GM18508 (cell line): Measurements from ENCODE around the gene UBE2C.
"Not testable (repeated sequence)": the region's sequence is repeated elsewhere in the genome, so short reads cannot be mapped to it uniquely, and the experiment has no call there.

Experiments
- ATAC-seq: cut with Tn5 transposase; IDR thresholded peaks from one replicate; pipeline ENCODE4 v1.9.1; 2021; ENCODE audit warnings: moderate number of reproducible peaks; ENCODE audit not compliant: insufficient read depth, unreplicated experiment

UBE2C gene

DNA sequence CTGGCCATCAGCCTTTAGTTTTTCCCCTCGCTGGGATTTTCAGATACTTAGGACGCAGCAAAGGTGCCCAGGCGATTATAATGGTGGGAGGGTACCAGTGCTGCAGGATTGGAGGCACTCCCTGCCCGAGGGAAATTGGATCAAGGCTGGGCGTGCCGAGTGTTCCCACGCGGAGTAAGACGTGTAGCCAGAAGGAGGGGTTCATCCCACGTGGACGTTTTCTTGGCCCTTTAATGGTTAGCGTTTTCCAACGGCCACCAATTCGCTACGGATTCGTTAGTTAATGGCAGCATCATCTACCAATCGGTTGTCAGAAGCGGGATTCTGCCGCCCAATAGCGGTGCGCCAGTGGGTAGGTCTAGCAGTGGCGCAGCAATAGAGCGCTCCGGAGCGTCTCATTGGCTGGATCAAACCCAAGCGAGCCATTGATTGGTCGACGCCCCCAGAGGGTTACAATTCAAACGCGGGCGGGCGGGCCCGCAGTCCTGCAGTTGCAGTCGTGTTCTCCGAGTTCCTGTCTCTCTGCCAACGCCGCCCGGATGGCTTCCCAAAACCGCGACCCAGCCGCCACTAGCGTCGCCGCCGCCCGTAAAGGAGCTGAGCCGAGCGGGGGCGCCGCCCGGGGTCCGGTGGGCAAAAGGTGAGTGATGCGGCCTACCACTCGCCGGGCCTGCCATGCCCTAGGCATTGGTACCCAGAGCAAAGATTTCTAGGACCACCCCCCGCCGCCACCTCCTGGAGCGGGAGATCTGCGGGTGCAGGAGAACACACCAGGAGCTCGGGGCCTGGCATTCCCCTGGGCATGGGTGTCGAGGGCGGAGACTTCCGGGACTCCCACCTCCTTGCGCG is at the start of gene UBE2C:
TSS of gene UBE2C (plus strand) at position 488 of the 849 bp plus-strand sequence. CDS start at position 540, 52 bp downstream.
- peak; percentile 88 for ATAC-seq

DNA sequence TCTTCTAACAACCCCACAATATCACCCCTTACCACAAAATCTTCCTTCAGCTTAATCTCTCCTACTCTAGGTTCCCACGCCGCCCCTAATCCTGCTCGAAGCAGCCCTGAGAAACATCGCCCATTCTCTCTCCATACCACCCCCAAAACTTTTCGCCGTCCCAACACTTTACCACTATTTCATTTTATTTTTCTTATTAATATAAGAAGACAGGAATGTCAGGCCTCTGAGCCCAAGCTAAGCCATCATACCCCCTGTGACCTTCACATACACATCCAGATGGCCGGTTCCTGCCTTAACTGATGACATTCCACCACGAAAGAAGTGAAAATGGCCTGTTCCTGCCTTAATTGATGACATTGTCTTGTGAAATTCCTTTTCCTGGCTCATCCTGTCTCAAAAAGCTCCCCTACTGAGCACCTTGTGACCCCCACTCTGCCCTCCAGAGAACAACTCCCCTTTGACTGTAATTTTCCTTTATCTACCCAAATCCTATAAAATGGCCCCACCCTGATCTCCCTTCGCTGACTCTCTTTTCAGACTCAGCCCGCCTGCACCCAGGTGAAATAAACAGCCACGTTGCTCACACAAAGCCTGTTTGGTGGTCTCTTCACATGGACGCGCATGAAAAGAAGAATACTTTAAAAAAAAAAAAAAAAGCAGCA is 47.7 kb upstream of the UBE2C start:
- ATAC-seq, result not testable (repeated sequence)

DNA sequence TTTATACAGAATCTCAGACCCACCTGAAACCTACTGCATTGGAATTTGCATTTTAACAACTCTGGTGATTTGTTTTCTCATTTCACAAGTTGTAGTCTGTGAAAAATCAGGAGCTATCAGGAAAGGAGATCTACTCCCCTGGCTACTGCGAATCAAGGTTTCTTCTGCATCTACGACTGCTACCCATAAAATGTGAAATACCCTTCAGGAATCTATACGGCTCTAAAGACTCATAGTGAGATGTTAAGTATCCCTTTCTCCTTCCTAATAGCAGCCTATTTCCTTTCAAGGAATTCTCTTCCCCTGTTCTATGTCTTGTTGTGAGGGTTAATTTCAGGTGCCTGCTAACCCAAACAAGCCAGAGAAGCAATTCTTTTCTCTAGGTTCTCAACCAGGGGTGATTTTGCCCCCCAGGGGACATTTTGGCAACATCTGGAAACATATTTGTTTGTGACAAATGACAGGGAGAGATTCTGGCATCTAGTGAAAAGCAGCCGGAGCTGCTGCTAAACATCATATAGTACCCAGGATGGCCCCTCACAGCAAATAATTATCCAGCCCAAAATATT is 47.1 kb upstream of the UBE2C start:
- ATAC-seq, result no peak

DNA sequence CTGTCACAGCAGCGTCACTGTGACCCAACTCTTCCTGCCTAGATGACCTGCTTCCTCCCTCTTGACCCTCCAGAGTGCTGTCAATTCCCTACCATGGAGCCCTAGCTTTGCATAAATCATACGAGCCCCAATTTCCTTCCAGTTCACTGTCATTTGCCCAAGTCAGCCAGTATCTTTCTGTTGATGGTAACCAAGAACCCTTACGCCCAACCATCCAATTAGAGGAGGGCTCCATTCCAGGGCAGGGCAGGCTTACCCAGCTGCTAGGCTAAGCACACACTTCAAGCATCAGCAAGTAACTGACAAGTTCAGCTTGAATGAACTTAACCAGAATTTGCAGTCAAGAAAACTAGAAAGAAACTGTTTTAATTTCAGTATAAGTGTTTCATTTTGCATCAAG is 46.5 kb upstream of the UBE2C start:
- ATAC-seq, result no peak

DNA sequence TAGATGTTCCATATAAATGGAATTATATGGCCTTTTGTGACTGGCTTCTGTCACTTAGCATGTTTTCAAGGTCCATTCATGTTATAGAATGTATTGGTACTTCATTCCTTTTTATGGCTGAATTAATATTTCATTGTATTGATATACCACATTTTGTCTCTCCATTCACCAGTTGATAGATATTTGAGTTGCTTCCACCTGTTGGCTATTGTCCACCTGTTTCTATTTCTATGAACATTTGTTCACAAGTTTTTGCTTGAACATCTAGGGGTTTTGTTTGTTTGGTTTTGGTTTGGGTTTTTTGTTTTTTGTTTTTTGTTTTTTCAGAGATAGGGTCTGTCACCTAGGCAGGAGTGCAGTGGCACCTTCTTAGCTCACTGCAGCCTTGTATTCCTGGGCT is 44.0 kb upstream of the UBE2C start:
- no peak for ATAC-seq

DNA sequence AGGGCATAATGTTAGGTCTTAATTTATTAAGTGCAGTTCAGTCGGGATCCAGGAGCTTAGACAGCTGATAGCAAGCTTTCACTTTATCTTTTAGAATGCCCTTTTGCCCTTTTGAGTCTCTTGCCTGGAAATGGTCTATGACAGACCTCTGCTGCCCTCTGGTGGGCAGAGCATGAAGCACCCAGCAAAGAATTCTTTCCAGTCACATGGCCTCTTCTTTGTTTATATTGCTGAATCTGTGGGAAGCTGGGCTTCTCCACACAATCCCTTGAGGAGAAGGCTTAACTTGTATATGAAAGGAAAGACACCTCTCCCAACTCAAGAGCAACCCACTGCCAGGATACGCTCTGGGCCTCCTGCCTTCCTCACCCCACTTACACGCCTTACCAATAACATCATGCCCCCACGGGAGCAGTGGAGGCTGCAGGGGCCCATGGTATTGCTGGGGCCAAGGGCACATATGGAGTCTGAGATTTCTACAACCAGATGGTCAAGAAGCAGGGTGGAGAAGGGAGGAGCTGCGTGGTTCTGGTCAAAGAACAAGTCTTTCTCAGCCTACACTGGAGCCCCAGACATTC is 41.2 kb upstream of the UBE2C start:
- no peak for ATAC-seq

DNA sequence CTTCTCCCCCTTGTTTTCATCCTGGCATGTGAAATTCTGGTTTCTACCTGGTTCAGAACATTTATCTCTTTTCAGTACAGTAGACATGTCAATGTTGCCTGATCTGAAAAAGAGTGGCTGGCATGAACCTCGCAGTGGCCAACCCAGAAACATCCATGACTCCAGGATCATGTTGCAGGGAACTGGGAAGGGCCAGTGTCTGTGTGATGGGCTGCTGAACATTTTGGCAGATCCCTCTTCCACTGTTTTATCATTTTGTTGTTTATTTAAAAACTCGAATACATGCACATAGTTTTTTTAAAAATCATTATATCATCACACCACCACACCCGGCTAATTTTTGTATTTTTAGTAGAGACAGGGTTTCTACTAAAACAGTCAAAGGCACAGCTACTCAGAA is 39.8 kb upstream of the UBE2C start:
- ATAC-seq, result no peak

DNA sequence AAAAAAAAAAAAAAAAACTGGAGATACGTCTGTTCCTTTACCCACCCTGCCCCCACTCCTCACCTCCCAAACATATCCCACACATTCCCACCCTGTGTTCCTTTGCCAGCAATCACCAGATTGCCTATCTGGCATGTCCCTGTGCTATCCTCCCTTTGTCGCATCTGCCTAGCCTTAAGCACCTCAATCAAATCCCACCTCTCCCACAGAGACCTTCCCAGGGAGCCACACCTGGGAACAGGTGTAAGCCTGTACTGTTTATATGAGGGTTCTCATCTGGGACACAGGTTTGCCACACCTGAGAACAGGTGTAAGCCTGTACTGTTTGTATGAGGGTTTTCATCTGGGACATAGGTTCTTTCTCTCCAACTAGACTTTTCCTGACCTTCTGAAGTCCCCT is 37.5 kb upstream of the UBE2C start:
- no peak for ATAC-seq

DNA sequence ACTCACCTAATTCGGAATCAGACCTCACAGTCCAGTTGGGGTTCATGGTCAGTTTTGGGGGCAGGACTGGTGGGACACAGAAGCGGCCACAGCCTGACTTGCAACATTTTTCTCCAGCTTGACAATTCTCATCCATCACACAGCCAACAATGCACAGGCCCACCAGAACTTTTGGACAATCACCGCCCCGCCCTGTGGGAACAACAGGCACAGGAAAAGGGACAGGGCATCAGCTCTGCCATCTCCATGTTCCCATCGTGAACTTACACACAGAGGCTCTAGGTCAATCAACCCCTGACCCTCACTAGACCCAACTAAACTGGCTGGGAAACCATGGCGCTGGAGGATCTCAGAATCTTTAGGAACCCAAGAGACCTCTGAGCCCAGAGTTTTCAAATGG is 37.0 kb upstream of the UBE2C start:
- ATAC-seq, result no peak

DNA sequence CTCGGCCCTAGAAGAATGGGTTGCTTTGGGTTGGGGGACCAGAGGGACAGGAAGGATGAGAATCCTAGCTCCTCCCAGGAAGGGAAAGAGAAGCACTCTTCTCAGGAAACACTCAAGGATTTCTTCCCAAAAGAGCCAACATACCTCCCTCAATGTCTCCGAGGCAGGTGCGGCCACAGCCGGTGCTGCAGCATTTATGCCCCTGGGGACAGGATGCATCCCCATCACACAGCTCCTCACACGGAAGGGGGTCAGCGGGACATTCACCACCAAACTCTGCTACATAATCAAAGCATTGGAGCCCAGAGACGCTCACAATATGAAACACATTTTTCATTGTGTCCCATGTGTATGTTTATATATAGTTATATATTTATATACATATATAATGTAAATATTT is 35.5 kb upstream of the UBE2C start:
- no peak for ATAC-seq

DNA sequence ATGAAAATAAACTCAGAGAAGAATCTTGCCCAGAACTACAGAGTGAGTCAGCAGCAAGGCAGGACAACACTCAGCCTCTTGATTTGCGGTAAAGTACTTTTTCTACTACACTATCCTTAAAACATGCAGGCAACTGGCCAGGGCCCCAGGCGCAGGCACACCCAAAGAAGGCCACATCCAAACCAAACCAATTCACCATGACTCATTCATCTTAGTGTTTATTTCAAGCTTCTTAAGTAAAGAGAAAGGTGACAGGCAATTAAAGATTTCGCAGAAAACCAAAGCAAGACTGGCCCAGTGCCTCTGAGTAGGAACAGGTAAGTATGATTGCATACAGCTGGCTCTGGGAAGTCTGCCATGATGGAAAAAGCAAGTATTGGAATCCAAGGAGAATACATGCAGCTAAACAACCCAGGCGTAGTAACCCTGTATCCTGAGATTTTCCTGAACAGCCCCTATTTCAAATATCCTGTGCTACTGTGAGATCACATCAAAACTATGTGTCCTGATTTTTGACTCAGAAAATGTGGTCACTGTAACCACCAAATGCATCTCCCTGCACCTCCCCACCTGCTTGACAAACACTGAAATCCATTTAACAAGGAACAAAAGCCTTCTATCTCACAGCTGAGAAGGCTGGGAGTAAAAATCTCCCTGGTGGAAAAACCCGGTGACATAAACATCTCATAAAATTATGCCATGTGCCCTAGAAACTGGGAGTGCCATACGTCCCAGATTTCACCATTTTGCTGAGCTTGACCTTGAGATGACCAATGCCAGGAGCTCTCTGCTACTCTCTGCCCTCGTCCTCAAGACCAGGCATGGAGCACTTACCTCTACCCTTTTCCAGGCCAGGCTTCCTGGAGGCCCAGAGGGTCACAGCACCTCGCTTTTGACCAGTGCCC is 33.2 kb upstream of the UBE2C start:
- no peak for ATAC-seq

DNA sequence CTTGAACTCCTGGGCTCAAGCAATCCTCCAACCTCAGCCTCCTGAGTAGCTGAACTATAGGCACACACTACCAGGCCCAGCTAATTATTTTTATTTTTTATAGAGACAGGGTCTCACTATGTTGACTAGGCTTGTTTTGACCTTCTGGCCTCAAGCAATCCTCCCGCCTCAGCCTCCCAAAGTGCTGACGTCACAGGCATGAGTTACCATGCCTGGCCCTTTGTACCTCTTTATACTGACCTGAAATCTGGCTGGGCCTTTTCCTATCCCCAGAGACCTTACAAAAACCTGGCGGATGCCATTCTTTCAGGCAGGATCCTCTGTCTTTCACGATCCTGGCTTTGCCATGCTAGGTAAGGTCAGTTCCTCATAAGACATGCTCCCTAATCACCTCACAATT is 32.3 kb upstream of the UBE2C start:
- no peak for ATAC-seq

DNA sequence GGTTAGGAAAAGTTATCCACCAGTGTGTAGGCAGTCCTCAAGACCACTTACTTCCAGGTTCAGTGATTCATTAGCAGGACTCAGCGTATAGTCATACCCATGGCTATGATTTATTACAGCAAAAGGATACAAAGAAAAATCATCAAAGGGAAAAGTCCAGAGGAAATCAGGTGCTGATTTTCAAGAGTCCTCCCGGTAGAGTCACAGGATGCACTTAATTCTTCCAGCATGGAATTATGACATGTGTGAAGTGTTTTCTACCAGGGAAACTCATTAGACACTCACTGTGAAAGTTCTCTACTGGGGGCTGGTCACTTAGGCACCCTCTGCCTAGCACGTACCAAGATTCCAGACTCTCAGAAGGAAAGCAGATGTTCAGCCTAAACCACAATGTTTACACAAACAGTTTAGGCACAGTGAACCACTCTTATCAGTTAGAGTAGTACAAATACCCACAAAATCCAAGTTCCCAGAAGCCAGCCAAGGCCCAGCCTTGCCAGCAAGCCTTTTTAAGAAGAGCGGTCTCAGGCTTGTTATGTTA is 31.0 kb upstream of the UBE2C start:
- ATAC-seq, result no peak

DNA sequence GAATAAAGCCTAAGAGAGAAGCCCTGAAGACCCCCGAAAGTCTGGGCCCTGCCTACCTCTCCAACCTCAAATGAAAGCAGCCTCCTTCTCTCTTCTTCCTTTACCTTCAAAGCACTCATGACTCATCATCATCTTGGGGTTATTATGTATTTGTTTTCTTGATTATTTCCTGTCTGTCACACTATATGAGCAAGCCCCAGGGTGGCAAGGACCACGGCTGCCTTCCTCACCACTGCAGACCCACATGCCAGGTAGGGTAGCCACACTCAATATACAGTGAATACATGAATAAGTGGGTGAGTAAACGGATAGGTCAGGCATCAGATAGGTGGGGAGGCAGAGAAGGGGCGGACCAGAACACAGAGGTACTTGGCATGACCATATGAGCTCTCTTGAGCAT is 29.6 kb upstream of the UBE2C start:
- no peak for ATAC-seq

DNA sequence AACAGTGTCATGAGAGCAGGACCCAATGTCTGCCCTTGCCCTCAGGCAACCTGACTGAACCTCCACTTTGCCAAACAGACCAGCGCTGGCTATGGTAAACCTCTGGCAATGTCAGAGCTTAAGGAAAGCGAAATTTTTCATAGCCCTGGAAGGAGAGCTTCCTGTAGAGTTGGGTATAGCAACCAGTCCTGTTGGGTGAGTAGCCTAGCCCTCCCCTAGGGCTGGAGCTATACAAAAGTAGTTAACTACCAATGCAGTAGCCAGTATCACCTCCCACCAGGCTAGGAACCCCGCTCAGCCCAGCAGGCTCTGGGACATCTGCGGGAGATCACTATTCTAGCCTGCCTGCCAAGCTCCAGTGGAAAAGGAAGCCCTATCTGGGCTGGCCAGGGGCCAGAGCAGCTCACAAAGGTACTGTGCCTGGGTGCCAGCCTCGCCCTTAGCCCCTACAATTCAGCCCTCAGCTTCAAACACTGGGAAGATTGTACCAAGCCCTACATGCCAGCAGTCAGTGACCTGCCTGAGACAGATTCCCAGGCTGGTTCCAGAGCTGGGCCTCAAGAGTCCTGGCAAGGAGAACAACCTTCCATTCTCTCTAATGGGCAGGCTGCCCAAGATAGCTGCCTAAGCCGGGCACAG is 28.7 kb upstream of the UBE2C start:
- no peak for ATAC-seq

DNA sequence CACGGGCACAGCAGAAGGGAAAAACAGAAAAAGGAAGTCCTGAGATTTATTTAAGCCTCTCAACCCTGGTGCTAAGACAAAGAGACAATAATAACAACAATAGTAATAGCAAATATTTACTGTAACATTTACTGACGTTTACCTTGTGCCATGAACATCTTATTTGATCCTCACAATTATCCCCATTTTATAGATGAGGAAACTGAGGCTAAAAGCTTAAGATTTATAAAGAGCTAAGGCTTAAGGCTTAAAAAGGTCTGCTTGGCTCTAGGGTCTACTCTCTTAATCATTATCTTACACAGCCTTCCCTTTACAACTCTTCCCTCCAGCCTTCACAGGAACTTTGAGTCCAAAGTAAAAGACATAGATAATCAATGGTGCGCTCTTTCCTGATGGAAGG is 24.1 kb upstream of the UBE2C start:
- no peak for ATAC-seq

DNA sequence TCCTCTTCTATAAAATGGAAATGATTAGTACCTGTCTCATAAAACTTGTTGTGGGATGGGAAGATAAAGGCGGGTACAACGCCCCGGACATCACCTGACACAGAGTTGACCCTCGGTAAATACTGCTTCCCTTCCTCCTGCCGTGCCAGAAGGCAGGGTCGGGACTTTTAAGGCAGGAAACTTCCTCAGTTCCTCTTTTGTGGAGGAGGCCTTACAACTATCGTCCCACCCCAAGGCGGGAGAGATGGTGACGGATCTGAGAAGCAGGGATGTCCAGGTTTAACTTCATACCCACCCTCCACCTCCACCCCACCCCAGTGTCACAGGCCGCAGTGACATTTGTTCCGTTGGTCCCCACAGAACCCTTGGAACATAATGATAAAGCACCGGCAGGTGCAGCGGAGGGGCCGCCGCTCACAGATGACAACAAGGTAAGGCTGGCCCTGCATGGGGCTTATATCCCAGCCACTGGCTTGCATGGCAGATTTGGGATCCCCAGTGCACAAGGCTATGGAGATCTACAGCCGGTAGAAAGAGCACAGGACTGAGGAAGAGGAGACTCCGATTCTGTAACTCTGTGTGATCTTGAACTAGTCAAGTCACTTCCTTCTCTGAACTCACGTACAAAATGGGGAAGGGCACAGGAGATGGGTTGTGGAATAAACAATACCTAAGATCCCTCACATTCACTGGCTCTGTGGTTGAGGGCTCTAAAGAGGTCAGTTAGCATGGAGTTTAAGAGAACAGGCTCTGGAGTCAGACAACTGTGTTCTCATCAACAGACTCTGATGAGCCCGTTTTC is 19.9 kb upstream of the UBE2C start:
- no peak for ATAC-seq

DNA sequence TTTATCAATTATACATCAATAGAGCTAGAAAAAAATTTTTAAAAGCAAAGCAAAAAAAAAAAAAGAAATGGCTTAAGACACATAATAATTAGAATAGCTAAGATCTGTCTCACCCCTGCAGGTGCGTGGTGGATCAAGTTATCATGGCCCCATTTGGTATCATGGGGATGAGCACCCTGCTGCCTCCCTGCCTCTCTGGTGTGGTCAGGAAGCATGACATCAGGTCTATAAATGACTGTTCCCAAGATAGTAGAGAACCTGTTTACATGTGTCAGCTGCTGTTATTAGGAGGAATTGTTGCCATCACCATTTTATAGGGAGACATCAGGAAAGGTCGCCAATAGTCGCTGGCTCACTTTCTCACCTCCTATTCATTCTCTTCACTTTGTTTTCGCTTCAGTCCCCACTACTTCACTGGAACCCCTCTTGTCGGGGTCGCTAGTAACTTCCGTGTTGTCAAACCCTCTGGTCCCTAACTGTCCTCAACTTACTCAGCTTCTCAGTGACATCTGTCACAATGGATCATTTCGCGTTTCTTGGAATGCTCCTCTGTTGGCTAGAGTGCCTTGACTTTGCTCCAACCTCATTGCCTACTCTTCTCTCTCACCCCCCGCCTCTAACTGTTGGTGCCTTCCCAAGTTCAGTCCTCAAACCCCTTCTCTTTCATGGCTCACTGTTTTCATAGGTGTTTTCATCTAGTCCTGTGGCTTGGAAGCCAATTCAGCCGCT is 15.9 kb upstream of the UBE2C start:
- no peak for ATAC-seq
